ENCODE measurements around the gene CAPG.

GRCh38 chr2:85435981-85436835 lies 26.0 kb upstream of the CAPG start:
- TF ChIP-seq FOXK2 (IDR thresholded peaks at IDR 0.05): no peak
- TF ChIP-seq ZNF384 (IDR thresholded peaks at IDR 0.05): no peak
- TF ChIP-seq BHLHE40 (IDR thresholded peaks at IDR 0.05; ENCODE audit: borderline replicate concordance): no peak
- TF ChIP-seq ARNT (IDR thresholded peaks at IDR 0.05): no peak
- TF ChIP-seq FOXM1 (IDR thresholded peaks at IDR 0.05; ENCODE audit: borderline replicate concordance): no peak
- no peak for TF ChIP-seq SP1 (IDR thresholded peaks at IDR 0.05)

All from HEK293T (cell line).